D341Med (cell line): ENCODE measurements around the gene EXOSC5.
"Not testable (repeated sequence)": the region's sequence is repeated elsewhere in the genome, so short reads cannot be mapped to it uniquely, and the experiment has no call there.

ENCODE experiments used
- DNase-seq: peaks from one replicate; pipeline ENCODE4 v3.0.0; 2012; ENCODE audit warnings: low spot score

EXOSC5 gene

DNA sequence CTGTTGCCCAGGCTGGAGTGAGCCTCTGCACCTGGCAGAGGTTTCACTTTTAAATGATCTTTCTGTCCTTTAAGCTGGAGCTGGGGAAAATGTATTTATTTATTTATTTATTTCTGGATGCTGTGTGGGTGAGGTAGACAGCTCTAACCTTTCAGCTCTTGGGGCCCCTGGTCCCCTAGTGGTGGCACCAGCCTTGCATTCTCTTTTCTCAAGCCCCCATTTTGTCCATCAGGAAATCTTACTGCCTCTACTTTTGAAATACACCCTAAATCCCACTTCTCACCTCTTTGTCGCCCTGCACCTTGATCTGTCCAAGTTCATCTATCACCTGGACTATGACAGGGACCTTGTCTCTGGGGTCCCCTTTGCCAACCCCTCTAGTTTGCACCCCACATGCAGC is 31.1 kb downstream of the EXOSC5 start:
- DNase-seq, result no peak

DNA sequence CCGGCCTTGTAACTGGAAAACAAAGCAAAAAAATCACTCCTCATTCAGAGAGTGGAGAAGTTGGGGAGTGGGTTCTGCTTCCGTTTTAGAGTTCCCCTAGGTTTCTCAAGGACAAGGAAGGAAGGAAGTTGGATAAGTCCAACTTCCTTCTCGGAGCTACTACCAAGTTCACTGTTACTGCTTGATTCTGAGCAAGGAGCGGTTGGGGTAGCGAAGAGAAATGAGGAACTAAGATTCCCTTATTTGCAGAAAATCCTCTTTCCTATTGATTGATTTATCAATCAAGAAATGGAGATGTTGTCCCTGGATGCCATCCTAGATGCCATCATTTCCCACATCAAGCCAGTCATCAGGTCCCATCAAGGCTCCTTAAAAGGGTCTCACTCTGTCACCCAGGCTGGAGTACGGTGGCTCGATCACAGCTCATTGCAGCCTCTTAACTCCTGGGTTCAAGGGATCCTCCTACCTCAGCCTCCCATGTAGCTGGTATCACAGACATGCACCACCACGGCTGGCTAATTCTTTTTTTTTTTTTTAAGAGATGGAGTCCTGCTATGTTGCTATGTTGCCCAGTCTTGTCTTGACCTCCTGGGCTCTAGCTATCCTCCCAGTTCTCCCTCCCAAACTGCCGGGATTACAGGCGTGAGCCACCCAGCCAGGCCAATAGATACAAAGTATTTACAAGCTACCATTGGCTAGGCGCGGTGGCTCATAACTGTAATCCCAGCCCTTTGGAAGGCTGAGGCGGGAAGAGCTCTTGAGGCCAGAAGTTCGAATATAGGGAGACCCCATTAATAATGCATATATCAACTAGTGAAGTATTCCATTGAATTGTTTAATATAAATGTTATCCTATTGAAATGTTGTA is 32.4 kb downstream of the EXOSC5 start:
- no peak for DNase-seq

DNA sequence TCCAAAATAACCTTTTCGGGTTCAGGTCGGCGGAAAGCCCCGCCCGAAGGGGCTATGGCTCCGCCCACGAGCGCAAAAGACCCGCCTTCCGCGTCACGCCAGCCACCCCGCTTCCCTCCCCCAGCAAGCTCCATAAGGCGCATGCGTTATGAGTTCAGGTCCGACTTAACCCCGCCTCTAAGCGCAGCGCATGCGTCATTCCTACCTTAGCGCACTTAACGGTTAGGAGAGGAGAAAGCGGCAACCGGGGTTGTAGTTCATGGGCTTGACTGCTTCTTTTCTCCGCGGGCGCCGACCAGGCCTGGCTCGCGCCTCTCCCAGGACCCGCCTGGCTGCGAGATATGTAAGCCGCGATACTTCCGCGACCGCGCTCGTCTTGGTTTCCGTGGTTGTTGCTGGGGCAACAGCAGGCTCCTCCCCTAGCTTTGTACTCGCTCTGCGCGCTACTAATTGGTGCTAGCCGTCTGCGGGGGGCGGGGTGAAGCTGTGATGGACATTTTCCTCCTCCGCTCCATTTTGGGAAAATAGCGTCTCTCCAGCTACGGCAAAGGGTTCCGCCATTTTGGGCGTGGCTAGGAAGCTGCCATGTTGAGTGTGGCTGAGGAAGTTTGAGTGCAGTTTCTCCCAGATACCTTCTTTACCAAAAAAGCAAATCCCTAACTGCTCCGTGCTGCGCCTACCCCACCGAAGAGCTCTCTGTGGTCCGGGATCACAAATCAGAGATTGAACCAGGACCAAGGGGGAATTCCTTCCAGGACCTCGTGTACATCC is 33.2 kb downstream of the EXOSC5 start, which contains the start of gene B9D2:
Gene B9D2, minus strand, starts transcription at position 397 of the 771 bp plus-strand sequence. CDS start 630 bp downstream, outside the sequence.
- peak; percentile 96 for DNase-seq

DNA sequence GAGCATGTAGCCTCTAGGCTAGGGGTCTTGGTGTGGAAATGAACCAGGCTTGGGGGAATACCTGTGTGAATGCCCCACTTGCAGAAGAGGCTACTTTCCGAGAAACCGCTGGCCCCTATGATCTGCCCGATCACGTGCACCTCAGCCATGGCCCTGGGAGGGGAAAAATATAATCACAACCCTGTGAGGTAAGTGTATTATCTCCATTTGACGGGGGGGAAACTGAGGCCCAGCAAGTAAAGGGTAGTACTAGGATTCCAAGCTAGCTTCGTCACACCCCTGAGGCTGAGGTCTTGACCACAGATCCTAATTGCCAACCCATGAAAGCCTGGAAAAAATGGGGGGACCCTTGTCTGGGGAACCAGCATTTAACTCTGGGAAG is 33.8 kb downstream of the EXOSC5 start:
- DNase-seq, result no peak

DNA sequence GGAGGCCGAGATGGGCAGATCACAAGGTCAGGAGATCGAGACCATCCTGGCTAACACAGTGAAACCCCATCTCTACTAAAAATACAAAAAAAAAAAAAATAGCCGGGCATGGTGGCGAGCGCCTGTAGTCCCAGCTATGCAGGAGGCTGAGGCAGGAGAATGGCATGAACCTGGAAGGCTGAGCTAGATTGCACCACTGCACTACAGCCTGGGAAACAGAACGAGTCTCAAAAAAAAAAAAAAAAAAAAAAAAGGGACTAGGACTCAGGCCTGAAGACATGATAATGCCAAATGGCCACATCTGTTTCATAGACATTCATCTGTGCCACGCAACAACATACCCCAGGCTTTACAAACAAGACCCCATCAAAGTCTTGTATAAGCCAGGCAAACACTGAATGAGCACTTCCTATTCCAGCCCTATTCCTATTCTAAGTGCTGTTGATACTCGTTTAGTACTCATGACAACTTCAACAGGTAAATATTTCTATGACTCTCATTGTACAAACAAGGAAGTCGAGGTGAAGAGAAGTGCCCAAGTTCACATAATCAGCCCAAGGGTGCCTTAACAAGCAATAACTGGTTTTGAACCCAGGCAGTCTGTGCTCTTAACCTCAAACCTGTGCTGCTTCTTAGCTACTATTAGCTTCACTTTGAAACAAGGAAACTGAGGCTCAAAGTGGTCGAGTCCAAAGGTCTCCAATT is 34.9 kb downstream of the EXOSC5 start:
- DNase-seq, result no peak

DNA sequence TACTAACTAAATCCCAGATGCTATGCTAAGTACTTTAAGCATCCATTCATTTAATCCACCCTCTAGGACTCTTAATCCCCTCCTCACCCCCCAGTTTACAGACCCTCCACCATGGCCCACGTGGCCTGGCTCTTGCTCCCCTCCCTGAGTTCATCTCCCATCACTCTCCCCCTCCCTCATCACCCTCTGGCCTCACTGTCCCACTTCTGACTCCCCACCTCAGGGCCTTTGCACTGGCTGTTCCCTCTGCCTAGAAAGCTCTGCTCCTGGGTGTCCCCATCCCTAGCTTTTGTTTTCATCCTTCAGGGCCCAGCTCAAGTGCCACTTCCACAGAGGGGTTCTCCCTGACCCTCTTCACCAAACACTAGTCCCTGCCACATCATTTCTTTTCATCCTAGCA is 37.4 kb downstream of the EXOSC5 start:
- DNase-seq, result no peak

DNA sequence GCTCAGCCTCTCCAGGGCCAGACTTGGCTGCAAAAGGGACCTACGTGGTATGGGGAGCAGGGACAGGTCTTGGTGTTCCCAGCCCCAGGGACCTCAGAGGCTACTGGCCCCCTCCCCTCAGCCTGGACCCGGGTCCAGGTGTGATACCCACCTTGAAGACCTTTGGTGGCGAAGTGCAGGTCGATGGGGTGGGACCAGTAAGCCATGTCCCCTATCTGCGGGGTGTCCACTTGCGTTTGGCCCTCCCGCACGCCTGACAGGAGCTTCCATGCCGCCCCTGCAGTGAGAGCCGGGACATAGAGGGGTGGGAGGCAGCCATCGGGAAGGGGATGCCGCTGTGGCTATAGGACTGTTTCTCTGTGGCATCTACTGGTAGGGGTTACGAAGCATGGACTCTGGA is 39.4 kb downstream of the EXOSC5 start:
- no peak for DNase-seq

DNA sequence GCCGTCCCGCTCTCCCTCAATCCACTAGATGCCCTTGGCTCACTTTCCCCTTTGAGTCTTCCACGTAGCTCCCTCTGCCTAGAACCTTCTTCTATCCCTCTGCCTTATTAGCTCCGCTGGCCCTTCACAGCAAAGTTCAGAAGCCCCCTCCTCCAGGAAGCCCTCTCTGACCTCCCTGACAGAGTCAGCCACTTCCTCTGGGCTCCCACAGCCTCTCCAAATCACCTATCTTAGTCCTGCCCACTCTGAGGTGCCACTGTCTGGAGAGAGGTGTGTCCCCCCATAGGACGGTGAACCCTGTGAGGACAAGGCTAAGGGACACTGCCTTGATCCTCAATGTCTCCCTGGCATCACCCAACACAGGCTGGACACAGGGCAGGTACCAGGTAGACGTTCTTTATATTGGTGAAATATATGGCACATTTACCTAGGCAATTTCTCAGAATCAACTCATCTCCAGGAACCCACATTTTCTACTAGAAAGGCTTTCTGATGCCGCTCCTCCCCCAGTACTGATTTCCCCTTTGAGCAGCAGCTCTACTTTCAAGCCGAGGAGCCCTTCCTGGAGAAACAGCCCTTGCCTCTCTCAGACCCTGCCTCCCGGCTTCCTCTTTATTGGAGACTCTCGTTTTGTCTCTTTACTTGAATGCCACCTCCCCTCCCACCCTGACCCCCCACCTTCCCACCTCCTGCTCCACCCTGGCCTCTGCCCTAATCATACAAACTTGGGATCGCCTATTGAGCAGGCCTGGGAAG is 40.0 kb downstream of the EXOSC5 start:
- no peak for DNase-seq

DNA sequence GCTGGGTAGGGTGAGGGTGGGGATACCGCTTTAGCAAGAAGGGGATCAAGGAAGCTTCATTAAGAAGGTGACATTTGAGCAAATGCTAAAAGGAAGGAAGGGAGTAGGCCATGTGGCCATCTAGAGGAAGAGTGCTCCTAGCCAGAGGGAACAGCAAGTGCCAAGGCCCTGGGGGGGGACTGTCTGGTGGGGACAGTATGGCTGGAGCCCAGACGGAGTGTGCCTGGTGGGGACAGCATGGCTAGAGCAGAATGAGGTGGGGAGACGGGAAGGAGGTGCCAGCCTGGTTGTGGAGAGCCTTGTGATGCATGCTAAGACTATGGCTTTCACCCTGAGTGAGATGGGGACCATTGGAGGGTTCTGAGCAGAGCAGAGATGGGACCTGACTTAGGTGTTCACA is 41.4 kb downstream of the EXOSC5 start:
- no peak for DNase-seq

DNA sequence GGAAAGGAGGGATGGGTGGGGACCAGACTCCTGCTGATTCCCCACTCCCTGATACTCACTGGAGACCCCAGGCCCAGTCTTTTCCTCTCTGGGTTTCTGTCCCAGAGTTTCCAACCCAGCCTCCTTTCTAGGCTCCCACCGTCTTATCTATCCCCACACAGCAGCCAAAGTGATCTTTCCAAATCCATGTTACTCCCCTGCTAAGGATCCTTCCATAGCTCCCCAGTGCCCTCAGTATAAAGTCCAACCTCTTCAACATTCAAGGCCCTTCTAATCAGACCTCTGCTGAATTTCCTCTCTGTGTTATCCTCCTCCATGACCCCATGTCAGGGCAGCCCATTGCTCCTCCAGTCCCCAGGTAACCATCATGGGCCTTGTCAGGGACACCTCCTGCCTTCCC is 42.1 kb downstream of the EXOSC5 start:
- DNase-seq, result no peak

DNA sequence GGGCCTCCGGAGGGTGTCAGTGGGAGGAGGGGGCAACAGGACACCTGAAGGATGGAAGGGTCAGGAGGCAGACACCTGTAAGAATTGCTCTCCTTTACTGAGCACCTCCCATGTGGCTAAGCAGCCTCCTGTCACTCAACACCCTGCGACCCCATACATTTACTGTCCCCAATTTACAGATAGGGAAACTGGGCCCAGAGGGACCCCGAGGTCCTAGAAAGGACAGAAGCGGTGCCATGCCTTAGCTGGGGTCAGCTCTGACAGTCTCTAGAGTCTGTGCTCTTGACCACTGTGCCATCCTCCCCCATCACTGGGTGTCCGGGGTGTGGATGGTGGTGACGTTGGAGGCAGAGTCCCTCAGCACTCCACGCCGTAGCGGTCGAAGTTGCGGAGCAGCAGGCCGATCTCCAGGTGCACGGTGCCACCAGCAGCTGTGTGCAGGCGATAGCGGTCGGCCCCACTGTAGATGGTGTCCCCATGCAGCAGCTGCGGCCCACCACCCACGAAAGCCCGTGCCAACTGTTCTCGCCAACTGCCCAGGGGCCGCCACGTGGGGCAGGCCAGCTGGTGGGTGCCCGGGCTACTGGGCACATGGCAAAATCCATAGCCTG is 42.7 kb downstream of the EXOSC5 start:
- no peak for DNase-seq

DNA sequence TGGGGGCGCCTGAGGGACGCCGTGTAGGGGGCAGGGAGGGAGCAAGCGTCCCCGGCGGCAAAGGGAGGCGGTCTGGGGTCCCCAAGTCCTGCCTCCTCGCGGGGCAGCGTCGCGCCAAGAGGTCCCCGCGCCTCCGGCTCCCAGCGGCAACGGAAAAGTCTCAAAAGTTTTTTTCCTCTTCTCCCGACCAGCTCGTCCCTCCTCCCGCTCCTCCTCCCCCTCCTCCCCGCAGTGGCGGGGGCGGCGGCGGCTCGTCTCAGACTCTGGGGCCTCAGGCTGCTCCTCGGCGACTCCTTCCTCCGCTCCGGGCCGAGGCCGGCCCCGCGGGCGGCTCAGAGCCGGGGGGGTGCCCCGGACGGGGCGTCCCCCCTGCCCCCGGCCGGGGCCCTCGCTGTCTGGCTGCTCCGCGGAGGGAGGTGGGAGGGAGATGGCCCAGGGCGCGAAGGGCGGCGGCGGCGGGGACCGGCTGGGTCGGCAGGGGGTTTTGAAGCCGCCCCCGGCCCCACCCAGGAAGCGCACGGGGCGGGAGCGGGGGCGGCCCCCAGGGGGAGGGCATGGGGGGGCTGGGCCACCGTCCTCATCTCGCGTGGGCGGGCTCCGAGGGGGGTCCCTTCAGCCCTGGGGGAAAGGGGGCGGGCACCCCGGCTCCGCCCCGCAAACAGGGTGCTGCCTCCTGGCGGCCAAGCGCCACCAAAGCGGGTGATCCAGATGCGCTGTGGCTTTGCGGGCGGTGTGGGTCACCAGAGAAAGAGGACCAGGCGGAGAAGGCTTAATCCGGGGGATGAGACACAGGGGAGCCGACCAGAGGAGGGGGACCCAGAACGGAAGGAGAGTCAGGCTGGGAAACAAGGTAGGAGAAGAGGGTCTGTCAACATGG is 43.5 kb downstream of the EXOSC5 start, which contains the start of gene TGFB1:
Gene TGFB1, minus strand, starts transcription at position 457 of the 877 bp plus-strand sequence. CDS start 878 bp downstream, outside the sequence.
- DNase-seq, result peak; percentile 93

DNA sequence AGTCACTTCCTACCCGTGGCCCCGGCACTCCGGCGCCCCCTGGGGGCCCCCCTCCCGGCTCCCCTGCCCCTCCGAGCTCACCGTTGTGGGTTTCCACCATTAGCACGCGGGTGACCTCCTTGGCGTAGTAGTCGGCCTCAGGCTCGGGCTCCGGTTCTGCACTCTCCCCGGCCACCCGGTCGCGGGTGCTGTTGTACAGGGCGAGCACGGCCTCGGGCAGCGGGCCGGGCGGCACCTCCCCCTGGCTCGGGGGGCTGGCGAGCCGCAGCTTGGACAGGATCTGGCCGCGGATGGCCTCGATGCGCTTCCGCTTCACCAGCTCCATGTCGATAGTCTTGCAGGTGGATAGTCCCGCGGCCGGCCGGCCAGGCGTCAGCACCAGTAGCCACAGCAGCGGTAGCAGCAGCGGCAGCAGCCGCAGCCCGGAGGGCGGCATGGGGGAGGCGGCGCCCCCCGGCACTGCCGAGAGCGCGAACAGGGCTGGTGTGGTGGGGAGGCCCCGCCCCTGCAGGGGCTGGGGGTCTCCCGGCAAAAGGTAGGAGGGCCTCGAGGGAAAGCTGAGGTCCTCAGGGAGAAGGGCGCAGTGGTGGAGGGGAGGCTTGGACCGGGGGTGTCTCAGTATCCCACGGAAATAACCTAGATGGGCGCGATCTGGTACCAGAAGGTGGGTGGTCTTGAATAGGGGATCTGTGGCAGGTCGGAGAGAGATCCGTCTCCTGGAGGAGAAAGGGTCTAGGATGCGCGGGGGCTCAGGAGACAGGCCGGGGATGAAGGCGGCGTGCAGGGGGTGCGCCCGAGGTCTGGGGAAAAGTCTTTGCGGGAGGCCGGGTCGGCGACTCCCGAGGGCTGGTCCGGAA is 44.3 kb downstream of the EXOSC5 start:
- peak; percentile 81 for DNase-seq

DNA sequence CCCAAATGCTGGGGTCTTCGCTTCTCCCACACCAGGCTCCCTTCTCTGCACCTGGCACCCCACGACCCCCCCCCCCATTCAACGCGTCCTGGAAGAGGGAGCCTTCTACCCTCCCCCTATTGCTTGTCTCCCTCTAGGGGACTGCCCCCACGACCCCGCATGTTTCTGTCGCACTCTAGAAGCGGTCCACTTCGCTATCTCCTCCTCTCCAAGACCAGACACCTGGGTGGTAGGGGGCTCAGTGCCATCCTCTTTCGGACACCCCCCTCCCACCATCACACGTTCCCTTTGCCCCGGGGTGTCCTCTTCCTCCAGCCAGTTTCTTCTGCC is 44.9 kb downstream of the EXOSC5 start:
- no peak for DNase-seq

DNA sequence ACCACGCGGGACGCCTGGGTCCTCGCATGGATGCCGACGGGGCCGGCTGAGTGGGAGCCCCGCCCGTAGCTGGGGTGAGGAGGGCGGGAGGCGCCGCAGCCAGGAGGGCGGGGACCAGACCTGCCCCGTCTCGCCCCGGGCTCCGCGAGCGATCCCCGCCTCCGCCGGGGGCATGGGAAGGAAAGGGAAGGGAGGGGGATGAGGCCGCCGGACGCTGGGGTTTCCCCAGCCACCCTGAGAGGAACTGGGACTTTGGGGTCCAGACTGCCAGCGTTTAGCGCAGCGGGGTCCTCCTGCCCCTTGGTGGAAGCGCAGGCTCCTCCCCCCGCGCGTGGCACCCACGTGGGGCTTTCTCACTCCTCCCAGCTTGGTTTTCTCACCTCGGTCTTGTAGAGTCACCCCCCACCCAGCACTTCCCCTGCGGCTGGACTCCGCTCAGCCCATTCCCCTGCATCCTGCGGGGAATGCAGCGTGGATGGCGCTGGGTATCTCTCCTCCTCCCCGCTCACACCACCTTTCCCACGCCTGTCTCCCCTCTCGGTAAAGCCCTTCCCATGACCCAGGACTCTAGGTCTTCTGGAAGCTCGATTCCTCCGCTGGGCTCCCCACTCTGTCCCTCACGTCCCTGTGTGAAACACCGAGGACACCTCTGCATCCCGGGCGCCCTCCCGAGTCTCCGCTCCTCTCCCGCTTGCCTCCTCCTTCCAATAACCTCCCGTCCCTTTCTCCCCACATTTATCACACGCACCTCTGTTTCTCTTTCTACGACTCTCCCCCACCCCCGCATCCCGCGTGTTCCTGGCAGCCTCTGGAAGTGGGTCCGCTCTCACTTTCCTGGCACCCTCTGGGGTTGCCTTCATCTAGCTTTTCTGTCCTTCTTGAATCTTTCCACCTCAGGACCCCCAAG is 45.6 kb downstream of the EXOSC5 start:
- DNase-seq, result peak; percentile 85

DNA sequence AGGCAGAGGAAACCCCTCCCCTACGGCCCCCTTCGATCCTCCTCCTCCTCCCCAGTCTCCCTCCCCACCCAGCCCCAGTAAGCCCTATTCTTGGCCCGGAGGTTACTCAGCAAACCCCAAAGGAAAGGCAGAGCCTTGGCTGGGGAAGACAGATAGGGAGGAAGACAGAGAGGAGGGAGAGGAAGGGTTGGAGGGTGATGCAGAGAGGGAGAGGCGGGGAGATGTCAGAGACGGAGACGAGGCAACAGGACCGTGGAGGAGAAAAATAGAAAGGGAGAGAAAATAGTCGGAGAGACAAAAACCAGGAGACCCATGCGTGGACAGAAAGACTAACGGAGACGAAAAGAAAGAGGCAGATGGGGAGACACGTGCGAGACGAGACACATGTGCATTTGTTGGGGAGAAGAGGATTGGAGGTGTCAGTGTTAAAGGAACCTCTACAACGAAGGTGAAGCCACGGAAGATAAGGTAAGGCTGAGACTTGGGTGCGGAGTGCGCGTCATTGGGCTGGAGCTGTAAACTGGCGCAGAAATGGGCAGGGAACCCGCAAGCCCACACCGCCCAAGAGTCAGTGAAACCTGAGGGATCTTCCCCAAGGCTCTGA is 46.3 kb downstream of the EXOSC5 start:
- no peak for DNase-seq

DNA sequence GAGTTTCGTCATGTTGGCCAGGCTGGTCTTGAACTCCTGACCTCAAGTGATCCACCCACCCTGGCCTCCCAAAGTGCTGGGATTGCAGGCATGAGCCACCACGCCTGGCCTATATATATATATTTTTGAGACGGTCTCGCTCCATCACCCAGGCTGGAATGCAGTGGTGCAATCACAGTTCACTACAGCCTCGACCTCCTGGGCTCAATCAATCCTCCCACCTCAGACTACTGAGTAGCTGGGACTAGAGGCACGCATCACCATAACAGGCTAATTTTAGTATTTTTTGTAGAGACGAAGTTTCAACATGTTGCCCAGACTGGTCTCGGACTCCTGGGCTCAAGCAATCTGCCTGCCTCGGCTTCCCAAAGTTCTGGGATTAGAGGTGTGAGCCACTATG is 50.2 kb downstream of the EXOSC5 start:
- not testable (repeated sequence) for DNase-seq

DNA sequence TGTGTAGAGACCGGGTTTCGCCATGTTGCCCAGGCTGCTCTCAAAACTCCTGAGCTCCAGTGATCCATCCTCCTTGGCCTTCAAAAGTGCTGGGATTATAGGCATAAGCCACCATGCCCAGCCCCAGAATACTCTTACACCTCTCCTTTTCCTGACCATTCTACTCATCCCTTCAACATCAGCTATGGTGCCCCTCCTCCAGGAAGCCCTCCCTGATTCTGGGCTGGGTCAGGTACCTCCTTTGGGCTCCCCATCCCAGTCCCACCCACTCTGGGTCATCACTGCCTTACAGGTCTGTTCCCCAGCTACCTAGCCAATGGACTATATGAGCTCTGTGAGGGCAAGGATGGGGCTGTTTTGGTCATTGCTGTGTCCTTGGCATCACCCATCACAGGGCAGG is 53.0 kb downstream of the EXOSC5 start:
- DNase-seq, result no peak
